A549 (cell line): ENCODE results near the gene UTP4. TPM values are rescaled to one million over a fixed set of nuclear protein-coding genes. Genes with fewer than 3 reads are reported as not detected.
A peak's percentile ranks its signal among the peaks of the same experiment; 100 is the strongest.

ENCODE experiments used
- ATAC-seq, 2 experiments: fragments of 200-7000 bp in 1 of 2; fragments of >200 bp in 1 of 2; cut with Nextera tagmentation in 1 of 2; cut with Tn5 transposase in 1 of 2; 3 replicates each; pipeline versions ENCODE4 v1.8.0 to v1.9.1; 2018 to 2020; ENCODE audit warnings: mild to moderate bottlenecking in 1 of 2, moderate library complexity in 1 of 2
- CTCF ChIA-PET: fragments of 300-600 bp; sonication (Branson Sonifier 250); formaldehyde crosslinking; extraction: SDS; loops from one replicate; lab custom pipeline; 2021; ENCODE audit warnings: antibody characterized with exemption, inconsistent platforms; lab: Yijun Ruan, JAX
- POLR2A ChIA-PET: fragments of 350-600 bp; formaldehyde crosslinking; extraction: SDS; loops from one replicate; lab custom pipeline; 2021; ENCODE audit warnings: antibody characterized with exemption, inconsistent platforms; lab: Yijun Ruan, JAX
- DNase-seq, 2 experiments: peaks; one replicate each; pipeline versions ENCODE4 v3.0.0 to v3.0.0-alpha.2; 2011 to 2016; ENCODE audit warnings: low read depth in 1 of 2, low spot score in 1 of 2
- FAIRE-seq: peaks from 2 replicates; lab custom pipeline; 2011; peaks lifted over from hg19 to GRCh38; lab: Jason Lieb, UNC
- H3K27ac ChIP-seq, 2 experiments: fragments of >200 bp; sonication (Bioruptor Twin); formaldehyde crosslinking; 3 replicates each; pipeline ENCODE4 v1.5.1; 2016 to 2017
- H3K4me1 ChIP-seq: fragments of >200 bp; sonication (Bioruptor Twin); formaldehyde crosslinking; 3 replicates; pipeline ENCODE4 v1.6.1; 2016
- H3K4me2 ChIP-seq: fragments of >200 bp; sonication (Bioruptor Twin); formaldehyde crosslinking; 3 replicates; pipeline ENCODE4 v1.6.1; 2016
- H3K4me3 ChIP-seq: fragments of >200 bp; sonication (Bioruptor Twin); formaldehyde crosslinking; 3 replicates; pipeline ENCODE4 v1.5.1; 2016
- H3K9me3 ChIP-seq: fragments of >200 bp; sonication (Bioruptor Twin); formaldehyde crosslinking; 3 replicates; pipeline ENCODE4 v1.6.1; 2016
- BHLHE40 ChIP-seq: IDR thresholded peaks from 2 replicates; pipeline ENCODE4 v1.6.1; 2012; ENCODE audit warnings: low read depth, low read length, inconsistent platforms
- CBX2 ChIP-seq: fragments of 200-600 bp; sonication (generic); IDR thresholded peaks from 2 replicates; pipeline ENCODE4 v1.6.1; 2016; ENCODE audit warnings: low read depth, mild to moderate bottlenecking, borderline replicate concordance
- CEBPB ChIP-seq, 2 experiments: fragments of >200 bp in 1 of 2; sonication (Bioruptor Twin) in 1 of 2; formaldehyde crosslinking in 1 of 2; IDR thresholded peaks; 2 replicates each; pipeline ENCODE4 v1.6.1; 2012 to 2016
- EHF ChIP-seq: fragments of 250-450 bp; sonication (Bioruptor Pico); IDR thresholded peaks from 2 replicates; pipeline ENCODE4 v1.5.0; 2020; ENCODE audit warnings: mild to moderate bottlenecking
- EP300 ChIP-seq, 2 experiments: fragments of >200 bp; sonication (Bioruptor Twin); formaldehyde crosslinking; IDR thresholded peaks; 2 replicates in 1 of 2; 3 replicates in 1 of 2; pipeline ENCODE4 v1.6.1; 2016 to 2017
- FOSL2 ChIP-seq, 2 experiments: fragments of 450-650 bp in 1 of 2; fragments of >200 bp in 1 of 2; sonication (Bioruptor Twin) in 1 of 2; formaldehyde crosslinking; IDR thresholded peaks; 2 replicates each; pipeline versions ENCODE4 v1.5.0 to v1.6.1; 2016 to 2020; ENCODE audit warnings: mild to moderate bottlenecking in 1 of 2, moderate library complexity in 1 of 2
- GATA3 ChIP-seq: IDR thresholded peaks from 2 replicates; pipeline ENCODE4 v1.6.1; 2012; ENCODE audit warnings: borderline replicate concordance
- HEYL ChIP-seq: fragments of 250-450 bp; sonication (Bioruptor Pico); IDR thresholded peaks from 2 replicates; pipeline ENCODE4 v1.8.0; 2021; ENCODE audit warnings: mild to moderate bottlenecking, moderate library complexity
- HOXA7 ChIP-seq: fragments of 250-450 bp; sonication (Bioruptor Pico); IDR thresholded peaks from 2 replicates; pipeline ENCODE4 v1.5.0; 2020; ENCODE audit warnings: mild to moderate bottlenecking, moderate library complexity
- HOXB13 ChIP-seq: fragments of 250-450 bp; sonication (Bioruptor Pico); IDR thresholded peaks from 2 replicates; pipeline ENCODE4 v1.5.0; 2020; ENCODE audit warnings: low read depth, mild to moderate bottlenecking, moderate library complexity
- HOXB5 ChIP-seq: fragments of 250-450 bp; sonication (Bioruptor Pico); IDR thresholded peaks from 2 replicates; pipeline ENCODE4 v1.5.0; 2020; ENCODE audit warnings: mild to moderate bottlenecking, moderate library complexity
- JUN ChIP-seq, 2 experiments: fragments of >200 bp; sonication (Bioruptor Twin); formaldehyde crosslinking; IDR thresholded peaks; 2 replicates in 1 of 2; 3 replicates in 1 of 2; pipeline ENCODE4 v1.6.1; 2016 to 2017
- NFE2L2 ChIP-seq: fragments of 150-350 bp; conservative IDR thresholded peaks from 2 replicates; pipeline ENCODE4 v1.6.1; 2014; ENCODE audit warnings: low read length
- POLR2AphosphoS2 ChIP-seq: conservative IDR thresholded peaks from 2 replicates; pipeline ENCODE4 v1.6.1; 2012; ENCODE audit warnings: low read length, improper control_type of control experiment, inconsistent platforms
- RAD21 ChIP-seq, 2 experiments: fragments of >200 bp in 1 of 2; sonication (Bioruptor Twin) in 1 of 2; formaldehyde crosslinking in 1 of 2; IDR thresholded peaks in 1 of 2; conservative IDR thresholded peaks in 1 of 2; 2 replicates in 1 of 2; 3 replicates in 1 of 2; pipeline ENCODE4 v1.6.1; 2012 to 2018; ENCODE audit warnings: inconsistent platforms in 1 of 2
- RFX5 ChIP-seq: fragments of 450-650 bp; IDR thresholded peaks from 2 replicates; pipeline ENCODE4 v1.7.1; 2014; ENCODE audit warnings: antibody characterized with exemption, mild to moderate bottlenecking, moderate library complexity
- RNF2 ChIP-seq: fragments of 200-600 bp; sonication (generic); IDR thresholded peaks from 2 replicates; pipeline ENCODE4 v1.6.1; 2016; ENCODE audit warnings: low read depth, mild to moderate bottlenecking, antibody characterized with exemption, moderate library complexity, borderline replicate concordance
- TFCP2L1 ChIP-seq: fragments of 250-450 bp; sonication (Bioruptor Pico); IDR thresholded peaks from 2 replicates; pipeline ENCODE4 v1.5.0; 2021; ENCODE audit warnings: mild to moderate bottlenecking
- TP53 ChIP-seq: fragments of 250-450 bp; sonication (Bioruptor Pico); IDR thresholded peaks from 2 replicates; pipeline ENCODE4 v1.5.0; 2021; ENCODE audit warnings: mild to moderate bottlenecking, moderate library complexity
- ZNF302 ChIP-seq: fragments of 250-450 bp; sonication (Bioruptor Pico); IDR thresholded peaks from 2 replicates; pipeline ENCODE4 v1.9.0; 2021; ENCODE audit warnings: inconsistent platforms, mild to moderate bottlenecking, moderate library complexity
- WGBS: methylation state at CpG from one replicate; pipeline ENCODE4 v1.1.6; 2017; ENCODE audit errors: missing lambda C conversion rate; 5-methylcytosine and 5-hydroxymethylcytosine counted together
- polyA plus RNA-seq, 4 experiments: library from polyadenylated mRNA; depleted of rRNA in 3 of 4; stranded (reverse); fragments of >200 nt; fragmentation: RNase III in 1 of 4; extraction: RNeasy Plus Mini Kit Qiagen cat#74134 plus additional on column Dnase treatment in 1 of 4; gene quantifications; 2 replicates in 3 of 4; 3 replicates in 1 of 4; pipeline ENCODE4 v1.2.3, GENCODE V29; 2011 to 2017
- TF ChIP-seq, protein P1 (sequence below): IDR thresholded peaks from 2 replicates; pipeline ENCODE4 v1.6.1; 2012; ENCODE audit warnings: low read depth, borderline replicate concordance
- TF ChIP-seq, protein P2 (sequence below): fragments of 250-450 bp; sonication (Bioruptor Pico); IDR thresholded peaks from 2 replicates; pipeline ENCODE4 v1.5.0; 2021; ENCODE audit warnings: mild to moderate bottlenecking, moderate library complexity, borderline replicate concordance
- TF ChIP-seq, protein P3 (sequence below): fragments of >200 bp; sonication (Bioruptor Twin); formaldehyde crosslinking; IDR thresholded peaks from 2 replicates; pipeline ENCODE4 v1.6.1; 2016
- TF ChIP-seq, protein P4 (sequence below): IDR thresholded peaks from 2 replicates; pipeline ENCODE4 v1.6.1; 2012

UTP4 gene
- polyA plus RNA-seq, 2 of the 4 experiments (the other 2 are of a cell fraction) = 77.1 to 118 TPM

DNA sequence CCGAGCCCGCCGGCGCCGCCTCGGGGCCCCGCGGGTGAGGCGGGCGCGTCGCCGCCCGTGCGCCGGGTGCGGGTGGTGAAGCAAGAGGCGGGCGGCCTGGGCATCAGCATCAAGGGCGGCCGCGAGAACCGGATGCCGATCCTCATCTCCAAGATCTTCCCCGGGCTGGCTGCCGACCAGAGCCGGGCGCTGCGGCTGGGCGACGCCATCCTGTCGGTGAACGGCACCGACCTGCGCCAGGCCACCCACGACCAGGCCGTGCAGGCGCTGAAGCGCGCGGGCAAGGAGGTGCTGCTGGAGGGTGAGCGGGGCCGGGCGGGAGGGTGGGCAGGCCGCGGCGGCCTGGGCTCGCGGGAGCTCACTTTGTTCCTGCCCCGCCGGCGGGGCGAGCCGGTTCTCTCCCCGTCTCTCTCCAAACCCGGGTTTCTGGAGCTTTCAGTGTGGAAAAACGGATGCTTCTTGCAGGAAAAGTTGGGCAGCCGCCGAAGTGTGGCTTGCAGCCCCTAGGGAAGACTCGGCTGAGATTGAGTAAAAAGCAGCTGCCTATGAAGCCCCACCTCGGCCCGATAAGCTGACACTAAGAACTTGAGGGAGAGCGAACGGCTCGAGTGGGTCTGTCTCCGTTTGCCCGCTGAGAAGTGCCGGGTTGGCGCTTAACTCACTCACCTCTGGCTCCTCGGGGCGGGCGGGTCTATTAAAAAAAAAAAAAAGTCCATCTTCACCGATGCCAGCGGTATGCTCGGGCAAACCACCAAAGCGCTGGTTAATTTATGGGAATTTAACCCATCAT, 55.2 kb downstream of the UTP4 start:
- ChIA-PET POLR2A (interaction anchor here (0.6 to 1.5 kb wide), 9 partner anchors 9 to 98 kb away, joined by 3 to 5 read pairs (median 4); no protein-coding TSS in a partner anchor), CTCF (interaction anchor here (0.6 to 4.6 kb wide), 9 partner anchors 9 to 285 kb away, joined by 3 to 32 read pairs (median 4); no protein-coding TSS in a partner anchor)
- TF ChIP-seq CEBPB (IDR thresholded peaks at IDR 0.05) (peak in 1 of 2 experiments; percentile 25; a peak in 1 of 4 replicates), ZNF302 (CRISPR knock-in tag) (no peak), RAD21 (conservative IDR thresholded peaks at IDR 0.05 in 1 of 2, IDR thresholded peaks at IDR 0.05 in 1 of 2) (no peak)
- TF ChIP-seq, protein P1, sequence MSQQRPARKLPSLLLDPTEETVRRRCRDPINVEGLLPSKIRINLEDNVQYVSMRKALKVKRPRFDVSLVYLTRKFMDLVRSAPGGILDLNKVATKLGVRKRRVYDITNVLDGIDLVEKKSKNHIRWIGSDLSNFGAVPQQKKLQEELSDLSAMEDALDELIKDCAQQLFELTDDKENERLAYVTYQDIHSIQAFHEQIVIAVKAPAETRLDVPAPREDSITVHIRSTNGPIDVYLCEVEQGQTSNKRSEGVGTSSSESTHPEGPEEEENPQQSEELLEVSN = no peak; the same call in 1 of the 2 replicates
- ATAC-seq = peak; percentile 57 to 82
- 2% methylated on average over 38 of the region's 76 CpGs for whole genome bisulfite sequencing
- DNase-seq = peak; percentile 43 to 52
- no peak for FAIRE-seq
- peak overlapping the region; percentile 86 to 97 for H3K27ac ChIP-seq
- H3K9me3 ChIP-seq = no peaks in the 10 kb centered on the region
- H3K4me1 ChIP-seq = peaks cover 39% of the 10 kb centered on the region
- H3K4me2 ChIP-seq = peak overlapping the region; percentile 81
- peak overlapping the region; percentile 74 for H3K4me3 ChIP-seq

DNA sequence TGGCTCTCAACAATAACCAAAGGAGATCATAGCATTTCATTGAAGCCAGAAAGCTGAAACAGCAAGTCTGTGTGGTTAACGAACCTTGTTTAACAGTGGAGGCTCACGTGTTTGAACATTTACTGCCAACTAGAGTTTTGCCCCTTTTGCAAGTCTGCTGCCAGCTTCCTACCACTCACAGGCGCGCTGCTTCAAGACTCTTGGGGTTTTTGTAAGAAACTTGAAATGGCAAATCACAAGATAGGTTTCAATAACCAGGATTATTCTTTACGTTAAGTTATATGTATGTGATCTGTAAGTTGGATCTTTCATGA, 55.7 kb downstream of the UTP4 start:
- peak in 1 of 2 experiments; percentile 26 for DNase-seq

DNA sequence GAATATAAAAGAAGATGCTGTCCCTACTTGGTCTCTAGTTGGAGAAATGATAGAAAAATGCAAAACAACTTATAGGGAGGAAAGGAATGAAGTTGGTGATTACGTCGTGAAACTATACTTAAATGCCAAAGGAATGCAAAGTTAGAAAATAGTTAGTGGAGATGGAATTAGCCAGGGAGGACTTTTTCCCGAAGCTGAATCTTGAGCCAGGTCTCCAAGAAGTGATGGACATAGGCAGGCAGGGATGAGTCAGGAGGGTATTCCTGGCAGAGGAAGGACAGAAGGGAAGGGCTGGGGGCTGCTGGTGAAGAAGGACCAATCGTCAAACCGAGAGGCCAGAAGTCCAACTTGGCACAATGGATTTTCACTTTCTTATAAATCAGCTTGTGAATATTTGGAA, 56.3 kb downstream of the UTP4 start:
- no peak for ATAC-seq
- FAIRE-seq = no peak
- peak overlapping the region; percentile 81 for H3K4me2 ChIP-seq
- DNase-seq = peak in 1 of 2 experiments; percentile 18
- no peaks in the 10 kb centered on the region for H3K9me3 ChIP-seq
- H3K4me3 ChIP-seq = peak overlapping the region; percentile 74
- WGBS = 39% methylated on average over 5 of the region's 5 CpGs
- POLR2A ChIA-PET = interaction anchor here (1.2 kb wide), 1 partner anchor 58 kb away, joined by 3 read pairs; no protein-coding TSS in a partner anchor
- CTCF ChIA-PET = interaction anchor here (0.6 to 4.6 kb wide), 6 partner anchors 8 to 286 kb away, joined by 3 to 32 read pairs (median 4); no protein-coding TSS in a partner anchor
- H3K4me1 ChIP-seq = peaks cover 40% of the 10 kb centered on the region
- TF ChIP-seq RFX5 = no peak
- no peak for TF ChIP-seq JUN (IDR thresholded peaks at IDR 0.05)
- TF ChIP-seq TFCP2L1 (CRISPR knock-in tag) = no peak
- TF ChIP-seq POLR2AphosphoS2 = no peak
- TF ChIP-seq, protein P2, sequence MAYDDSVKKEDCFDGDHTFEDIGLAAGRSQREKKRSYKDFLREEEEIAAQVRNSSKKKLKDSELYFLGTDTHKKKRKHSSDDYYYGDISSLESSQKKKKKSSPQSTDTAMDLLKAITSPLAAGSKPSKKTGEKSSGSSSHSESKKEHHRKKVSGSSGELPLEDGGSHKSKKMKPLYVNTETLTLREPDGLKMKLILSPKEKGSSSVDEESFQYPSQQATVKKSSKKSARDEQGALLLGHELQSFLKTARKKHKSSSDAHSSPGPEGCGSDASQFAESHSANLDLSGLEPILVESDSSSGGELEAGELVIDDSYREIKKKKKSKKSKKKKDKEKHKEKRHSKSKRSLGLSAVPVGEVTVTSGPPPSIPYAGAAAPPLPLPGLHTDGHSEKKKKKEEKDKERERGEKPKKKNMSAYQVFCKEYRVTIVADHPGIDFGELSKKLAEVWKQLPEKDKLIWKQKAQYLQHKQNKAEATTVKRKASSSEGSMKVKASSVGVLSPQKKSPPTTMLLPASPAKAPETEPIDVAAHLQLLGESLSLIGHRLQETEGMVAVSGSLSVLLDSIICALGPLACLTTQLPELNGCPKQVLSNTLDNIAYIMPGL = no peak
- no peak for TF ChIP-seq RAD21 (conservative IDR thresholded peaks at IDR 0.05 in 1 of 2, IDR thresholded peaks at IDR 0.05 in 1 of 2)
- TF ChIP-seq FOSL2 (IDR thresholded peaks at IDR 0.05) = no peak
- no peak for TF ChIP-seq FOSL2 (CRISPR knock-in tag; IDR thresholded peaks at IDR 0.05)
- no peak for TF ChIP-seq CBX2
- TF ChIP-seq RNF2 = no peak
- TF ChIP-seq BHLHE40 = no peak
- TF ChIP-seq TP53 = no peak
- no peak for TF ChIP-seq ZNF302 (CRISPR knock-in tag)
- no peak for TF ChIP-seq HOXB13 (CRISPR knock-in tag)
- TF ChIP-seq HOXB5 (CRISPR knock-in tag) = no peak
- TF ChIP-seq NFE2L2 = no peak
- TF ChIP-seq EHF (CRISPR knock-in tag) = no peak
- TF ChIP-seq HEYL (CRISPR knock-in tag) = no peak
- TF ChIP-seq HOXA7 (CRISPR knock-in tag) = no peak
- TF ChIP-seq GATA3 = no peak
- TF ChIP-seq EP300 (IDR thresholded peaks at IDR 0.05) = no peak
- H3K27ac ChIP-seq = peak overlapping the region; percentile 86 to 97

More for the DNA sequence above, 55.7 kb downstream of the UTP4 start:
- ChIA-PET CTCF (interaction anchor here (0.6 to 4.6 kb wide), 6 partner anchors 8 to 285 kb away, joined by 3 to 32 read pairs (median 4); no protein-coding TSS in a partner anchor), POLR2A (interaction anchor here (0.6 to 1.5 kb wide), 4 partner anchors 15 to 58 kb away, joined by 3 to 4 read pairs (median 3); no protein-coding TSS in a partner anchor)
- Histone ChIP-seq H3K4me2 (peak overlapping the region; percentile 81), H3K9me3 (no peaks in the 10 kb centered on the region), H3K4me3 (peak overlapping the region; percentile 74), H3K27ac (peak overlapping the region; percentile 86 to 97), H3K4me1 (peaks cover 39% of the 10 kb centered on the region)
- WGBS = 6% methylated on average over 5 of the region's 5 CpGs
- TF ChIP-seq, protein P3, sequence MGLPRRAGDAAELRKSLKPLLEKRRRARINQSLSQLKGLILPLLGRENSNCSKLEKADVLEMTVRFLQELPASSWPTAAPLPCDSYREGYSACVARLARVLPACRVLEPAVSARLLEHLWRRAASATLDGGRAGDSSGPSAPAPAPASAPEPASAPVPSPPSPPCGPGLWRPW = no peak
- TF ChIP-seq, protein P4, sequence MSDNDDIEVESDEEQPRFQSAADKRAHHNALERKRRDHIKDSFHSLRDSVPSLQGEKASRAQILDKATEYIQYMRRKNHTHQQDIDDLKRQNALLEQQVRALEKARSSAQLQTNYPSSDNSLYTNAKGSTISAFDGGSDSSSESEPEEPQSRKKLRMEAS = peak; percentile 13; the same call in 1 of the 2 replicates
- FAIRE-seq (no peak), ATAC-seq (peak in 1 of 2 experiments; percentile 20; a peak in 3 of 6 replicates)
